HL-60 (cell line): ENCODE data around the gene MED13L.

ENCODE experiments used
- SPI1 ChIP-seq: IDR thresholded peaks from 2 replicates; pipeline ENCODE4 v1.6.1; 2012; ENCODE audit warnings: low read depth, mild to moderate bottlenecking, borderline replicate concordance
- TF ChIP-seq, protein P1 (sequence below): IDR thresholded peaks from one replicate; pipeline ENCODE4 v1.5.1; 2011; ENCODE audit warnings: low read length, control low read depth, inconsistent platforms; ENCODE audit not compliant: insufficient read depth

GRCh38 chr12:116182359-116183063 lies 95.0 kb downstream of the MED13L start:
- TF ChIP-seq, protein P1, sequence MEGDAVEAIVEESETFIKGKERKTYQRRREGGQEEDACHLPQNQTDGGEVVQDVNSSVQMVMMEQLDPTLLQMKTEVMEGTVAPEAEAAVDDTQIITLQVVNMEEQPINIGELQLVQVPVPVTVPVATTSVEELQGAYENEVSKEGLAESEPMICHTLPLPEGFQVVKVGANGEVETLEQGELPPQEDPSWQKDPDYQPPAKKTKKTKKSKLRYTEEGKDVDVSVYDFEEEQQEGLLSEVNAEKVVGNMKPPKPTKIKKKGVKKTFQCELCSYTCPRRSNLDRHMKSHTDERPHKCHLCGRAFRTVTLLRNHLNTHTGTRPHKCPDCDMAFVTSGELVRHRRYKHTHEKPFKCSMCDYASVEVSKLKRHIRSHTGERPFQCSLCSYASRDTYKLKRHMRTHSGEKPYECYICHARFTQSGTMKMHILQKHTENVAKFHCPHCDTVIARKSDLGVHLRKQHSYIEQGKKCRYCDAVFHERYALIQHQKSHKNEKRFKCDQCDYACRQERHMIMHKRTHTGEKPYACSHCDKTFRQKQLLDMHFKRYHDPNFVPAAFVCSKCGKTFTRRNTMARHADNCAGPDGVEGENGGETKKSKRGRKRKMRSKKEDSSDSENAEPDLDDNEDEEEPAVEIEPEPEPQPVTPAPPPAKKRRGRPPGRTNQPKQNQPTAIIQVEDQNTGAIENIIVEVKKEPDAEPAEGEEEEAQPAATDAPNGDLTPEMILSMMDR = no peak
- no peak for TF ChIP-seq SPI1
